Adrenal gland (tissue), 5 donors: ENCODE measurements around the gene ZMYM2.

ENCODE experiments used
- CTCF ChIP-seq, 6 experiments: fragments of 450-650 bp in 4 of 6; fragments of 200-600 bp in 2 of 6; sonication (generic) in 1 of 6; IDR thresholded peaks; 1 replicate in 5 of 6; 2 replicates in 1 of 6; pipeline versions ENCODE4 v1.5.1 to v1.8.0; 2016 to 2021; ENCODE audit warnings: antibody characterized with exemption in 6 of 6, mild to moderate bottlenecking in 2 of 6, moderate library complexity in 1 of 6
- POLR2A ChIP-seq, 2 donors: fragments of 450-650 bp; IDR thresholded peaks; one replicate each; pipeline ENCODE4 v1.6.1; 2017; ENCODE audit warnings: antibody characterized with exemption in 2 of 2, mild to moderate bottlenecking in 2 of 2, moderate library complexity in 1 of 2
- donor health status: DM: no; HTN: no; CAD: no.

GRCh38 chr13:19927117-19927748, 31.3 kb upstream of the ZMYM2 start:
- TF ChIP-seq CTCF (IDR thresholded peaks at IDR 0.05): peak; percentile 42 to 78 (median 54)
- TF ChIP-seq POLR2A (IDR thresholded peaks at IDR 0.05): no peak
